Stomach (tissue), 4 donors: Measurements from ENCODE around the gene TFAP2C.

Experiments used
- EP300 ChIP-seq: sonication (generic); formaldehyde crosslinking; IDR thresholded peaks from one replicate; pipeline ENCODE4 v1.6.1; 2017; ENCODE audit warnings: antibody characterized with exemption
- POLR2A ChIP-seq, 4 donors: fragments of 450-650 bp; IDR thresholded peaks; one replicate each; pipeline ENCODE4 v1.6.1; 2016; ENCODE audit warnings: antibody characterized with exemption in 4 of 4, control low read depth in 2 of 4, mild to moderate bottlenecking in 1 of 4, moderate library complexity in 1 of 4
- POLR2AphosphoS5 ChIP-seq, 3 donors: sonication (generic); formaldehyde crosslinking; IDR thresholded peaks; one replicate each; pipeline ENCODE4 v1.6.1; 2016; ENCODE audit warnings: antibody characterized with exemption in 3 of 3
- TF ChIP-seq, protein P1 (sequence below), 7 experiments: fragments of 450-650 bp in 4 of 7; fragments of 200-600 bp in 3 of 7; sonication (generic) in 3 of 7; IDR thresholded peaks; one replicate each; pipeline ENCODE4 v1.5.1; 2016 to 2019; ENCODE audit warnings: antibody characterized with exemption in 7 of 7, control low read depth in 2 of 7, mild to moderate bottlenecking in 1 of 7

GRCh38 chr20:56589633-56590032 lies 39.5 kb upstream of the TFAP2C start:
- TF ChIP-seq, protein P1, sequence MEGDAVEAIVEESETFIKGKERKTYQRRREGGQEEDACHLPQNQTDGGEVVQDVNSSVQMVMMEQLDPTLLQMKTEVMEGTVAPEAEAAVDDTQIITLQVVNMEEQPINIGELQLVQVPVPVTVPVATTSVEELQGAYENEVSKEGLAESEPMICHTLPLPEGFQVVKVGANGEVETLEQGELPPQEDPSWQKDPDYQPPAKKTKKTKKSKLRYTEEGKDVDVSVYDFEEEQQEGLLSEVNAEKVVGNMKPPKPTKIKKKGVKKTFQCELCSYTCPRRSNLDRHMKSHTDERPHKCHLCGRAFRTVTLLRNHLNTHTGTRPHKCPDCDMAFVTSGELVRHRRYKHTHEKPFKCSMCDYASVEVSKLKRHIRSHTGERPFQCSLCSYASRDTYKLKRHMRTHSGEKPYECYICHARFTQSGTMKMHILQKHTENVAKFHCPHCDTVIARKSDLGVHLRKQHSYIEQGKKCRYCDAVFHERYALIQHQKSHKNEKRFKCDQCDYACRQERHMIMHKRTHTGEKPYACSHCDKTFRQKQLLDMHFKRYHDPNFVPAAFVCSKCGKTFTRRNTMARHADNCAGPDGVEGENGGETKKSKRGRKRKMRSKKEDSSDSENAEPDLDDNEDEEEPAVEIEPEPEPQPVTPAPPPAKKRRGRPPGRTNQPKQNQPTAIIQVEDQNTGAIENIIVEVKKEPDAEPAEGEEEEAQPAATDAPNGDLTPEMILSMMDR (IDR thresholded peaks at IDR 0.05) = no peak
- no peak for TF ChIP-seq POLR2A (IDR thresholded peaks at IDR 0.05)
- no peak for TF ChIP-seq POLR2AphosphoS5 (IDR thresholded peaks at IDR 0.05)
- no peak for TF ChIP-seq EP300
